ENCODE results near the gene BCL2L1. TPM values are rescaled to one million over a fixed set of nuclear protein-coding genes. Genes with fewer than 3 reads are reported as not detected.

The BCL2L1 gene
- total RNA-seq, 1 donor from 2014 or later = 174 TPM

DNA sequence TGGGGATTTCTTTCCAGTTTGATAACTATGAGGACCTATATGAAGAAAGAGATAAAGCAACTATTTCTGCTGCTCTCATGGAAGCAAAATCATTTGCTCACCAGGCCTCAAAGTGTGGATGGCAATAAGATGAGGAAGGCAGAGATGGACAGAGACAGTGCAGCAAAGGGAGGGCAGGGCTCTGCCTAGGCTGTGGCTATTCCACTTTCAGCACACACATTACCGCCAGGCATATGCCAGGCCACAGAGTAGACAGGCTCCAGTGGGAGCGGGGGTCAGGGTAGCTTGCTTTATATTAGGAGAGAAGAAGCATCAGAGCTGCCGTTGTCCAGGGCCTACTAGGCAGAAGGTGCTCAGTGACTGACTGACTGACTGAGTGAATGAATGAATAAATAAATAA is 40.9 kb downstream of the BCL2L1 start:
- H3K36me3 ChIP-seq = peaks cover 35% of the 10 kb centered on the region
- H3K27ac ChIP-seq = peak overlapping the region; percentile 36
- intact Hi-C loops (cut with DNase I) = no loop called here

DNA sequence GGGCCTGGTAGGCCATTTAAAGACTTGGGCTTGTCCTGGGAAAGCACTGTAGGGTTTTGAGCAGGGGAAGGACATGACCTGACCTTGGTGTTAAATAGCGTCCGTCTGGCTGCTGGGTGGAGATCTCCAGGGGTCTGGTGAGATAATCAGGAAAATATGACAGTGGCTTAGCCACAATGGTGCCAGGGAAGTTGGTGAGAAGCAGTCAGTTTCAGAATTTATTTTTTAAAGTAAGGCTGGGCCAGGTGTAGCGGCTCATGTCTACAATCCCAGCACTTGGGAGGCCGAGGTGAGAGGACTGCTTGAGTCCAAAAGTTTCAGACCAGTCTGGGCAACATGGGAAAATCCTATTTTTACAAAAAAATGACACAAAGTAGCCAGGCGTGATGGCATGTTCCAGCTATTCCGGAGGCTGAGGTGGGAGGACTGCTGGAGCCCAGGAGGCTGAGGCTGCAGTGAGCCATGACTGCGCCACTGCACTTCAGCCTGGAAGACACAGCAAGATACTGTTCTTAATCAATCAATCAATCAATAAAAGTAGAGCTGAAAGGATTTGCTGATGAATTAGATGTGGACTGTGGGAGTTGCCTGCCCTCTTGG is 41.4 kb downstream of the BCL2L1 start:
- H3K9me3 ChIP-seq = no peaks in the 10 kb centered on the region
- intact Hi-C loops (cut with DNase I) = no loop called here
- ATAC-seq (no peak), DNase-seq (no peak)
- H3K27me3 ChIP-seq = no peaks in the 10 kb centered on the region
- peaks cover 85% of the 10 kb centered on the region for H3K4me1 ChIP-seq
- peaks cover 30% of the 10 kb centered on the region for H3K36me3 ChIP-seq
- no peak for TF ChIP-seq CTCF (IDR thresholded peaks at IDR 0.05)
- H3K27ac ChIP-seq = peak overlapping the region; percentile 36
- no peak overlapping the region for H3K4me3 ChIP-seq

More for the DNA sequence above, 40.9 kb downstream of the BCL2L1 start:
- no peaks in the 10 kb centered on the region for H3K9me3 ChIP-seq
- no peaks in the 10 kb centered on the region for H3K27me3 ChIP-seq
- no peak for TF ChIP-seq CTCF (IDR thresholded peaks at IDR 0.05)
- no peak for ATAC-seq
- H3K4me1 ChIP-seq = peaks cover 82% of the 10 kb centered on the region
- DNase-seq = no peak
- H3K4me3 ChIP-seq = no peak overlapping the region

DNA sequence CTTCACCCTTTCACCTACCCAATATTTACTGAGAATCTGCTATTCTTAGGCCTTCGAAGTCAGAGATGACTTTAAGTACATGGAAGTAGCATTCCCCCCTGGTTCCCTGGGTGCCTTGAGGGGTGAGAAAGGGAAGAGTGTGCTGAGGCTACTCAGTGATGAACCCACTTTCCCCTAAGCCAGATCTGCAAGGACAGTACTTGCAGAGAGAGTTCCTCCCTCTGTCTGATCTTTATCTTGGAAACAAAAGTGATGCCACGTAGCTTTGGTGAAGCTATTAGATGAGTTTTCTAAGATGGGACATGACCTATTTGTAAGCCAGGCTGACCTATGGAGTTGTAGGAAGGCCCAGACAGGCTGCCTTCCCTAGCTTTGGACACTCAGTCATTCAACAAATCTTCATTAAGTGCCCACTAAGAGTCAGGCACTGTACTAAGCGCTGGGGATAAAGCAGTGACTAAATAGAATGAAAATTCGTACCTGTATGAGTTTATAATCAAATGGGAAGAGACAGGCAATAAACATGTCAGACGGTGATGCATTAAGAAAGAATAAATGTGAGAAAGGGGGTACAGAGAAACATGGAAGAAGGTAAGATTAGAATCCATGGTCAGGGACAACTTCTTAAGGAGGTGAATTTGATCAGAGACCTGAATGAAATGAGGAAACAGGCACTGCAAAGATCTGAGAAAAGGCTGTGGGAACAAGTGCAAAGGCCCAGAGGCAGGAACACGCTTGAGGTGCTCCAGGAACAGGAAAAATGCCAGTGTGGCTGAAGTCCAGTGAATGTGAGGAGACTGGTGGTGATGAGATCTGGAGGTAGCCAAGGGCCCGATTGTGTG is 42.2 kb downstream of the BCL2L1 start:
- peaks cover 88% of the 10 kb centered on the region for H3K4me1 ChIP-seq
- DNase-seq (no peak), ATAC-seq (no peak)
- no peaks in the 10 kb centered on the region for H3K27me3 ChIP-seq
- H3K9me3 ChIP-seq = no peaks in the 10 kb centered on the region
- no peak overlapping the region for H3K4me3 ChIP-seq
- intact Hi-C loops (cut with DNase I) = no loop called here
- peaks cover 24% of the 10 kb centered on the region for H3K36me3 ChIP-seq
- no peak for TF ChIP-seq CTCF (IDR thresholded peaks at IDR 0.05)
- peak overlapping the region; percentile 36 for H3K27ac ChIP-seq

- Histone ChIP-seq H3K27me3 (no peaks in the 10 kb centered on the region), H3K27ac (peak overlapping the region; percentile 85), H3K36me3 (peaks cover 22% of the 10 kb centered on the region), H3K4me3 (no peak overlapping the region), H3K4me1 (peaks cover 94% of the 10 kb centered on the region), H3K9me3 (no peaks in the 10 kb centered on the region)
- TF ChIP-seq CTCF (IDR thresholded peaks at IDR 0.05) = no peak
- intact Hi-C loops (cut with DNase I) = no loop called here
- no peak for DNase-seq
- ATAC-seq = no peak
These were observed 43.0 kb downstream of the BCL2L1 start for GRCh38 chr20:31679357-31680285.

Data from upper lobe of right lung (tissue), 1 donor.